Measurements from ENCODE around the gene BMX. TPM values are rescaled to one million over a fixed set of nuclear protein-coding genes. Genes with fewer than 3 reads are reported as not detected.

BMX gene
- total RNA-seq, 1 experiment from 2014 or later: not detected

GRCh38 chrX:15465347-15465746, 35.3 kb upstream of the BMX start:
- H3K27ac ChIP-seq (ENCODE audit: low read length): no peak overlapping the region
- no peak for DNase-seq
- intact Hi-C loops (cut with micrococcal nuclease): no loop called here

GRCh38 chrX:15465896-15466651, 34.5 kb upstream of the BMX start:
- CTCF ChIA-PET: no interaction called here
- ATAC-seq (no peak), DNase-seq (peak; percentile 5)
- Histone ChIP-seq H3K27me3 (ENCODE audit: low read length) (no peaks in the 10 kb centered on the region), H3K4me1 (ENCODE audit: insufficient read depth, low read length) (peaks cover under 1% of the 10 kb centered on the region; the same call in 1 of the 2 replicates), H3K36me3 (ENCODE audit: low read depth, low read length) (no peaks in the 10 kb centered on the region), H3K9ac (ENCODE audit: low read length) (no peak overlapping the region), H4K20me1 (ENCODE audit: low read length) (no peaks in the 10 kb centered on the region), H2AFZ (ENCODE audit: low read length) (no peak overlapping the region), H3K9me2 (replicated peaks; ENCODE audit: low read length) (no peaks in the 10 kb centered on the region), H3K27ac (ENCODE audit: low read length) (no peak overlapping the region), H3K4me3 (ENCODE audit: low read length) (no peak overlapping the region), H3K4me2 (ENCODE audit: low read length) (no peak overlapping the region), H3F3A (ENCODE audit: low read length, unreplicated experiment) (no peaks in the 10 kb centered on the region), H3K79me2 (ENCODE audit: low read length) (no peaks in the 10 kb centered on the region), H3K9me3 (ENCODE audit: low read length) (no peaks in the 10 kb centered on the region)
- peak; percentile 41 for TF ChIP-seq CTCF (conservative IDR thresholded peaks at IDR 0.05; ENCODE audit: low read depth, low read length)
- no peak for TF ChIP-seq EZH2 (IDR thresholded peaks at IDR 0.05; ENCODE audit: low read length, unreplicated experiment)
- BruUV-seq (replicated peaks): no TSS peak
- intact Hi-C loops (cut with micrococcal nuclease): no loop called here
- POLR2A ChIA-PET (ENCODE audit: unreplicated experiment): no interaction called here

More at GRCh38 chrX:15465347-15465746, 35.3 kb upstream of the BMX start:
- no TSS peak for BruUV-seq (replicated peaks)
- H3K9ac ChIP-seq (ENCODE audit: low read length): no peak overlapping the region
- ChIA-PET CTCF (no interaction called here), POLR2A (ENCODE audit: unreplicated experiment) (no interaction called here)
- no peak for ATAC-seq
- H3K9me2 ChIP-seq (replicated peaks; ENCODE audit: low read length): no peaks in the 10 kb centered on the region
- no peaks in the 10 kb centered on the region for H3F3A ChIP-seq (ENCODE audit: low read length, unreplicated experiment)
- no peaks in the 10 kb centered on the region for H3K4me1 ChIP-seq (ENCODE audit: insufficient read depth, low read length)
- H3K27me3 ChIP-seq (ENCODE audit: low read length): no peaks in the 10 kb centered on the region
- H3K79me2 ChIP-seq (ENCODE audit: low read length): no peaks in the 10 kb centered on the region
- 0 out of 2 replicates have a peak, but pooled peaks cover 3% of the 10 kb centered on the region for H3K36me3 ChIP-seq (ENCODE audit: low read depth, low read length)
- H3K4me2 ChIP-seq (ENCODE audit: low read length): no peak overlapping the region
- no peaks in the 10 kb centered on the region for H3K9me3 ChIP-seq (ENCODE audit: low read length)
- H4K20me1 ChIP-seq (ENCODE audit: low read length): no peaks in the 10 kb centered on the region
- no peak overlapping the region for H3K4me3 ChIP-seq (ENCODE audit: low read length)
- no peak overlapping the region for H2AFZ ChIP-seq (ENCODE audit: low read length)
- TF ChIP-seq CTCF (conservative IDR thresholded peaks at IDR 0.05; ENCODE audit: low read depth, low read length) (no peak), EZH2 (IDR thresholded peaks at IDR 0.05; ENCODE audit: low read length, unreplicated experiment) (no peak)

- peak; percentile 64 for DNase-seq
- intact Hi-C loops (cut with micrococcal nuclease): loop anchor here (1.0 kb wide), 2 partner anchors 119 to 168 kb away; no protein-coding TSS in a partner anchor
- ATAC-seq: peak; percentile 51
Measured at GRCh38 chrX:15468036-15468435, 32.6 kb upstream of the BMX start.

More at GRCh38 chrX:15468036-15468435, 32.6 kb upstream of the BMX start:
- no TSS peak for BruUV-seq (replicated peaks)
- ChIA-PET POLR2A (ENCODE audit: unreplicated experiment) (no interaction called here), CTCF (no interaction called here)
- Histone ChIP-seq H3K36me3 (ENCODE audit: low read depth, low read length) (no peaks in the 10 kb centered on the region), H3K27ac (ENCODE audit: low read length) (no peak overlapping the region), H3K27me3 (ENCODE audit: low read length) (no peaks in the 10 kb centered on the region), H3F3A (ENCODE audit: low read length, unreplicated experiment) (no peaks in the 10 kb centered on the region), H2AFZ (ENCODE audit: low read length) (no peak overlapping the region), H3K4me2 (ENCODE audit: low read length) (no peak overlapping the region), H3K4me3 (ENCODE audit: low read length) (no peak overlapping the region), H3K4me1 (ENCODE audit: insufficient read depth, low read length) (peaks cover 9% of the 10 kb centered on the region; the same call in 1 of the 2 replicates), H3K9ac (ENCODE audit: low read length) (no peak overlapping the region), H3K9me3 (ENCODE audit: low read length) (no peaks in the 10 kb centered on the region), H4K20me1 (ENCODE audit: low read length) (no peaks in the 10 kb centered on the region), H3K79me2 (ENCODE audit: low read length) (no peaks in the 10 kb centered on the region), H3K9me2 (replicated peaks; ENCODE audit: low read length) (no peaks in the 10 kb centered on the region)
- TF ChIP-seq EZH2phosphoT487 (IDR thresholded peaks at IDR 0.05; ENCODE audit: borderline replicate concordance, low read length) (no peak), CTCF (conservative IDR thresholded peaks at IDR 0.05; ENCODE audit: low read depth, low read length) (peak; percentile 57), EZH2 (IDR thresholded peaks at IDR 0.05; ENCODE audit: low read length, unreplicated experiment) (no peak)

All from PC-3 (cell line).